GM10266 (cell line): ENCODE measurements around the gene FAM3A.

Experiments used
- DNase-seq: peaks from one replicate; pipeline ENCODE4 v3.0.0; 2012; ENCODE audit errors: extremely low spot score
- TF ChIP-seq, protein P1 (sequence below): IDR thresholded peaks from 2 replicates; pipeline ENCODE4 v1.5.1; 2012; ENCODE audit warnings: mild to moderate bottlenecking, low read depth; ENCODE audit not compliant: control insufficient read depth, insufficient read depth; ENCODE audit errors: missing control alignments

FAM3A gene

GRCh38 chrX:154481195-154481594, 34.8 kb downstream of the FAM3A start:
- no peak for DNase-seq
- TF ChIP-seq, protein P1, sequence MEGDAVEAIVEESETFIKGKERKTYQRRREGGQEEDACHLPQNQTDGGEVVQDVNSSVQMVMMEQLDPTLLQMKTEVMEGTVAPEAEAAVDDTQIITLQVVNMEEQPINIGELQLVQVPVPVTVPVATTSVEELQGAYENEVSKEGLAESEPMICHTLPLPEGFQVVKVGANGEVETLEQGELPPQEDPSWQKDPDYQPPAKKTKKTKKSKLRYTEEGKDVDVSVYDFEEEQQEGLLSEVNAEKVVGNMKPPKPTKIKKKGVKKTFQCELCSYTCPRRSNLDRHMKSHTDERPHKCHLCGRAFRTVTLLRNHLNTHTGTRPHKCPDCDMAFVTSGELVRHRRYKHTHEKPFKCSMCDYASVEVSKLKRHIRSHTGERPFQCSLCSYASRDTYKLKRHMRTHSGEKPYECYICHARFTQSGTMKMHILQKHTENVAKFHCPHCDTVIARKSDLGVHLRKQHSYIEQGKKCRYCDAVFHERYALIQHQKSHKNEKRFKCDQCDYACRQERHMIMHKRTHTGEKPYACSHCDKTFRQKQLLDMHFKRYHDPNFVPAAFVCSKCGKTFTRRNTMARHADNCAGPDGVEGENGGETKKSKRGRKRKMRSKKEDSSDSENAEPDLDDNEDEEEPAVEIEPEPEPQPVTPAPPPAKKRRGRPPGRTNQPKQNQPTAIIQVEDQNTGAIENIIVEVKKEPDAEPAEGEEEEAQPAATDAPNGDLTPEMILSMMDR = no peak

DNA sequence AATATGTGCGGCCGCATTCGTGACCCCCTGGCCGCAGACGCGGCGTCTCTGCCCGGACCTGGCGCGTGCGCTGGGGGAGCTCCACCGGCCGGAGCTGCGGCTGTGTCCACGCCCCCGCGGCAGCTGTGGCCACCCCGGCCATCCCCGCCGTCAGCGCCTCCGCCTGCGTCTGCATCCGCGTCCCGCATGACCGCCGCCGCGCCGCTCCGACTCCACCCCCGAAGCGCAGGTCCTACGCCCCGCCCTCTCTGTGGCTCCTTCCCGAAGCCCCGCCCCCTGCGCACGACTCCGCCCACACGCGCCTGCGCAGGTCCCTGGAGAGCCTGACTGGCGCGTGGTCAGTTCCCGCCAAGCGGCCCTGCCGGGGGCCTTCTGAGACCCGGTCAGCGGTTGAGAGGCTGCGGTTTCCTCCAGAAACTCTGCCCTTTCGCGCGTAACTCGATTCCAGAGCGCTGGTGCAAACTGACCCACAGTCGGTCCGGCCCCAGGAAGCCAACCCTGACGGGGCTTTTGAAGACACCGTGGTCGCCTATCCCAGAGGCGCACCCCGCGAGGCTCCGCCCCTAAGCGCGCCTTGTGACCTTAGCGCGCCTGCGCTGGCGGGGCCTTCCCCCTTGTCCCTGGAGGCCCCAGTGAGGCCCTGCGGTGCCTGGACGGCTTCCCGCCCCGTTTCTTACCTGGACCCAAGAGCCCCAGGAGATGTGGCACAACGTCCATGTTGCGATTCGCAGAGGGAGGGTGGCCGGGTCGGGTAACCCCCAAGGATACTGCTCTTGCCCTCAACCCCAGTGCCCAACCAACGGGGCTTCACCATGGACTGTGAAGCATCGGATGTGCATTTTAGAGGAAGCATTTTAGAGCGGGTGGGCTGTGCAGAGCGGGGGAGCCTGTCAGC, 37.1 kb downstream of the FAM3A start, which contains the start of gene LAGE3:
Gene LAGE3, minus strand, starts transcription at position 554 of the 895 bp plus-strand sequence. Its CDS starts 366 bp downstream, at position 188.
- TF ChIP-seq, protein P1 = no peak
- DNase-seq = peak; percentile 92

DNA sequence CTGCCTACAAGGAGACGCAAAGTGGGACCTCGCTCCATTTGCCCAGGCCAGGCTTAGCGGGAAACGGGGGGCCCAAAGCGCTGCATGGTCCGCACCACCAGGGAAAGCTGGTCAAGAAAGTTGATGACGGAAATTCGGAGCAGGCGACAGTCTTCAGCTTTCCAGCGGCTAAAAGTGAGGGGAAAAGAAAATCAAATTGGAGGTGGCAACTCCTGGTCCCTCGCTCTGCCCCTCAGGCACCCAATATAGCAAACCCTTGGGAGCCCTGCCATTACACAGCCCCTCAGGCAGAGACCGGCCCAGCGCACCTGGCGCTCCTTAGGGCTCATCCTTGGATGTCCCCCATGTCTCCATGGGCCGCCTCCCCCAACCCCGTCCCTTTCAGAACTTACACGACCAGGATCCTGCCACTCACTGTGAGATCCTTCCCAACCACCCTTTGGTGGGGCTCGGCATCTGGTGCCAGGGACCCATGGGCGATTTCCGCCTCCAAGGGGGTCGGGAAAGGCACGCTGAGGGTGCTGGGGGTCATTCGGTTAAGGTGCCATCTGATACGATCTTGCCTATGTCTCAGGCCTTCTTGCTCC, 38.0 kb downstream of the FAM3A start:
- TF ChIP-seq, protein P1 = no peak
- no peak for DNase-seq

DNA sequence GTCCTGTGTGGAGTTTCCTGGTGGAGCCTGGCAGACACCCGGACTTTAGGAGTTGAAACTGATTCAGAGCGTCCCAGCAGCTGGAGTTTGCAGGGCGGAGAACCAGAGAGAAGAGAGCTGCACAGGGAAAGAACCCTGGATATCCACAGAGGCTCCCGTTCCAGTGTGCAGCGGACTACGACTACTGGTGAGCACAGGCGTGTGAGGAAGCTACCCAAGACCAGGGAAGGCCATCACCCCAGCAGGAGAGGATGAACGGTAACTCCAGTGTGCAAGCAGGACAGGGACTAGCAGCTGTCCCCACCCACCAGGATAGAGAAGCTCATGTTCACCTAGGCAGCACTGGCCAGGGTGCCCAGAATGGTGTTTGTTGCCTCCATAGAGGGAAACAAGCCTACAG, 39.2 kb downstream of the FAM3A start:
- no peak for DNase-seq
- TF ChIP-seq, protein P1 = no peak

GRCh38 chrX:154473683-154474082, 42.3 kb downstream of the FAM3A start:
- no peak for DNase-seq
- TF ChIP-seq, protein P1 = no peak

DNA sequence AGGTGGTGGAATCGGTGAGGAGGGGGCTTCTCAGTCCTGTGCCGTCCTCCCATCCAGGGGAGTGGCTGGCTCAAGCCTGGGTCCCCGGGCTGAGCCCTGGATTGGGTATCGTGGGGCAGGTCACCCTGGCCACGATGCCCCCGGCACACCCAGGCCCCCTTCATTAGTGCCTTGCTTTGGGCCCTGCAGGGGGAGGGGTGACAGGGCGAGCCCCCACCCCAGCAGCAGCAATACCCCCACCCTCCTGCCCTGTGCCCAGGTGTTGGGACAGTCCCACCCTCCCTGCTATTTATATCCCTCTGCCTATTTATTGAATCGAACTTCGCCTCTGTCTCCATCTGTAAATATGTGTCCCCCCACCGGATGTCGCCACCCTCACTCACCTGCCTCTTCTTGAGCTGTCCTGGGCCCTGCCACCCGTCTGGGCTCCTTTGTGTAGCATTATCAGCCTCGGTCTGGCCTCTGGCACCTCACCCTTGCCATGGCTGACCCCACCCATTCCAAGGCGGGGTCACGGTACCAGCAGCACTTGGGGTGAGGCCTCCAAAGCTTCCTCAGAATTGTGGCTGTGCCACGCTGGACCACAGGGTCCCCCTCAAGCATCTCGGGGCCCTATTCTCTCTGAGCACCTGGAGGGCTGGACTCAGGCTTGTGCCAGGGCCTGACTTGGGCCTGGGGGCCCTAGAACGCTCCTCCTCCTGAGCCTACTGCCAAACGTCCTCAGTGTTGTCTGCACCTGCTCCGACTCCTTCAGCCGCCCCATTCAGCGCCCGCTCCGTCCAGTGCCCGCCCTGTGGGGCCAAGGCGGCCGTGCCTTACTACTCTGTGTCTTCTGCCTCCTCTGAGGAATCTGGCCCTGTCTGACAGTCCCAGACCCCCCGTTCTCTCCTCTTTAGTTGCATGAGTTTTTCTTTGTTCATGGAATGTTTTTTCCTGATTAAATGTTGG, 43.1 kb downstream of the FAM3A start:
- TF ChIP-seq, protein P1 = no peak
- no peak for DNase-seq
